ENCODE results near the gene MMP2.

Gene MMP2

DNA sequence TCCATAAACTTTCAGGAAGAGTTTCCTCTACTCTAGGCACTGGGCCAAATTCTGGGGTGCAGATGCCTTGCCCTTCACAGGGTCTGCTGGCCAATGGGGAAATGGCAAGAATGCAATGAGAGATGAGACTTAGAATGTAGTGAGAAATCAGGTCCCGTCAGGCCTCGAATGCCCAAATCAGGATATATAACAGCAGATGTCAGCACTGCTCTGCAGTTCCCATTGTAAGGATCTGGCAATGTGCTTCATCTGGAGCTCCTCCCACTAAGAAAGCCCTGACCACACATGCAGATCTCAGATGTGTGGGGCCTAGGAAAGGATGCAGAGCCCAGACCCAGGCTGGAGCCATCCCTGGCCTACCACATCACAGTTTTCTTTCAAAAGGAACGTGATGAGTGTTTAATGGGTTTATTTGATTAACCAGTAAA lies 16.0 kb downstream of the MMP2 start:
- TF ChIP-seq GATA1 (IDR thresholded peaks at IDR 0.05; ENCODE audit: low read depth, low read length): no peak
- no peak for TF ChIP-seq POLR2A (IDR thresholded peaks at IDR 0.05; ENCODE audit: low read length)
- peak; percentile 2 to 10 for DNase-seq

DNA sequence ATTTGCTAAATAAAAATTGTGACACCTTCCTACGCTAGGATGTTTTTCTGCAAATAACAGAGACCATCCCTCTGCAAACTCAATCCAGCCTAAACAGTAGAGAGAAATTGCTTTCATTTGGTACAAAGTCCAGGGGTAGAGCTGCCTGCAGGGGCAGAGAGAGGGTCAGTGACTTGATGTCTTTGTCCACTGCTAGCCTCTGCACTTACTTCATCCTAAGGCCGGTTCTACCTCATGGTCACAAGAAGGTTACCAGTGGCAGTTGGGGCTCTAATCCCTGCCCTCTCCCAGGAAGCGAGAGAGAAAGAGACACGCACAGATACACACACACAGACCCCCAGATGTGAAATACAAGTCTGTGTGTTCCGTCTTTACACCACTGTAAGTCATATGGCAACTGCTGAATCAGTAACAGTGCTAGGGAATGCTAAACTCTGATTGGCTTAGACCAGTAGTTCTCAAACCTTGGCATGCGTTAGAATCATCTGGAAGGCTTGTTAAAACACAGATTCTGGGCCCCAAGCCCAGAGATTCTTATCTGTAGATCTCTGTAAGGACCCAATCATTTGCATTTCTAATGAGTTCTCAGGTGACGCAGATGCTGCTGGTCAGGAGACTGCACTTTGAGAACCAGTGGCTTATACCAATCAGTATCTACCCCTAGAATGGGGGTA lies 16.8 kb downstream of the MMP2 start:
- DNase-seq: no peak
- no peak for TF ChIP-seq POLR2A (IDR thresholded peaks at IDR 0.05; ENCODE audit: low read length)
- no peak for TF ChIP-seq GATA1 (IDR thresholded peaks at IDR 0.05; ENCODE audit: low read depth, low read length)

DNA sequence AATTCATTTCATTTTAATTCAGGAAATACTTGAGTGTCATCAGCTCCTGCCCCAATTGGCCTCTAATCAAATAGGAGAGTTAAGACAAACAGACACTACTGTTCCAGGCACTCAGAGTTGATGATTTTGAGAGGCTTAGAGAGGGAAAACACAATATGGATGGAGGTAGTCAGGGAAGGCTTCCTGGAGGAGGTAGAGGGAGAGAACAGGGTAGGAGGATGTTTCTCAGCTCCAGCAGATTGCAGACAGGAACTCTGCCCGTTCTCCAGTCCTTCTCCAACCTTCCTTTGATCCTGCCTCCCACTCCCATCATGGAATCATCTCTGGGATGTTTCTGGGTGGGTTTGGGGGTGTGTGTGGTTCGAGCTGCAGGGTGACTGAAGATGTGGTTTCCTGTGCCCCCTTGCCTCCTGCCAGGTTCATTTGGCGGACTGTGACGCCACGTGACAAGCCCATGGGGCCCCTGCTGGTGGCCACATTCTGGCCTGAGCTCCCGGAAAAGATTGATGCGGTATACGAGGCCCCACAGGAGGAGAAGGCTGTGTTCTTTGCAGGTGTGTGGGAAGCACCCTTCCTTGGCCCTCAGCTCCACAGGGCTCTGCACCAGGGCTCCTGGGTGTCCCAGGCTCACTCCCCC lies 17.6 kb downstream of the MMP2 start:
- no peak for DNase-seq
- TF ChIP-seq POLR2A (IDR thresholded peaks at IDR 0.05; ENCODE audit: low read length): no peak
- TF ChIP-seq GATA1 (IDR thresholded peaks at IDR 0.05; ENCODE audit: low read depth, low read length): no peak

DNA sequence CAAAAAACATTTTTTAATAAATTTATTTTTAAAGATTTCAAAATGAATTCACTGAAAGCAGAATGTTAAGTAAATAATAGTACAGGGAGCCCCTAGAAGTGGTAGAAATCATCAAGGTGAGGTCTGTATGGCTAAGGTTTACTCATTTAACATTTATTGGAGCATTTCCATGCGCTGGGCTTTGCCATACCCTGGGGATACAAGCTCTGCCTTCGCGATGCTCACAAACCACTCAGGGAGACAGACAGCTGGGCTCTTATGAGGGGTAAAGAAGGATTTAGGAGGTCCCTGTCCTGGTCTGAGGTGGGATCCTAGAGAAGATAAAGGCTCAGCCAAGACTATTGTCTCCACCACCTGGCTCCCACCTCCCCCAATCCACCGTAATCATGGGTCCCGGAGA lies 18.6 kb downstream of the MMP2 start:
- TF ChIP-seq POLR2A (IDR thresholded peaks at IDR 0.05; ENCODE audit: low read length) (no peak), GATA1 (IDR thresholded peaks at IDR 0.05; ENCODE audit: low read depth, low read length) (no peak)
- DNase-seq: no peak

DNA sequence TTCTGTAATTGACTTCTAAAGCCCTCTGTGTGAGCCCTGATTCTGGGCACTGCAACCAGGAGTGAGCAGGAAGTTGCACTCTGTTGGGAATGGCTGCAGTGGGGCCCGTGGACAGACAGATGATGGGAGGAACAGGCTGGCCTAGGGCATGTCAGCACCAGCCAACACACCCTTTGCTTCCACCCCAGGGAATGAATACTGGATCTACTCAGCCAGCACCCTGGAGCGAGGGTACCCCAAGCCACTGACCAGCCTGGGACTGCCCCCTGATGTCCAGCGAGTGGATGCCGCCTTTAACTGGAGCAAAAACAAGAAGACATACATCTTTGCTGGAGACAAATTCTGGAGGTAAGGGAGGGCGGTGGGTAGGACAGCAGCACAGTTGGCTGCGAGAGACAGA lies 19.1 kb downstream of the MMP2 start:
- no peak for DNase-seq
- no peak for TF ChIP-seq GATA1 (IDR thresholded peaks at IDR 0.05; ENCODE audit: low read depth, low read length)
- TF ChIP-seq POLR2A (IDR thresholded peaks at IDR 0.05; ENCODE audit: low read length): no peak

DNA sequence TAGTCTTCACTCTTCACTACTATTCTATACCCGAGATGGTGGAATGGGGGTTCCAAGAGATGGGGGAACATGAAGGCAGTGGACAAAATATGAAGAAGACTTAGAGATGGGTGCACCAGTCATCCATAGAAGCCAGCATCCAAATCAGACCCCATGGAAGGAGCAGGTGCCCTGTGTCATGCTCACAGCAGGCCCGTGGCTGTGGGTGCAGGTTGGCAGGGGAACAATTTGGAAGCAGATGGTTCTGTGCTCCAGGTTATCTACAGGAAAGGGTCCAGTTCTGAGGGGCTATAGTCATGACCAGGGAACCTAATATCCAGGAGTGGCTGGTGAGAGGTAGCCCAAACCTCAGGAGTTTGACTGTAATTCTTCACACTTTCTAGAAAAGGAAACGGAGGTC lies 20.3 kb downstream of the MMP2 start:
- no peak for DNase-seq
- TF ChIP-seq POLR2A (IDR thresholded peaks at IDR 0.05; ENCODE audit: low read length) (no peak), GATA1 (IDR thresholded peaks at IDR 0.05; ENCODE audit: low read depth, low read length) (no peak)

DNA sequence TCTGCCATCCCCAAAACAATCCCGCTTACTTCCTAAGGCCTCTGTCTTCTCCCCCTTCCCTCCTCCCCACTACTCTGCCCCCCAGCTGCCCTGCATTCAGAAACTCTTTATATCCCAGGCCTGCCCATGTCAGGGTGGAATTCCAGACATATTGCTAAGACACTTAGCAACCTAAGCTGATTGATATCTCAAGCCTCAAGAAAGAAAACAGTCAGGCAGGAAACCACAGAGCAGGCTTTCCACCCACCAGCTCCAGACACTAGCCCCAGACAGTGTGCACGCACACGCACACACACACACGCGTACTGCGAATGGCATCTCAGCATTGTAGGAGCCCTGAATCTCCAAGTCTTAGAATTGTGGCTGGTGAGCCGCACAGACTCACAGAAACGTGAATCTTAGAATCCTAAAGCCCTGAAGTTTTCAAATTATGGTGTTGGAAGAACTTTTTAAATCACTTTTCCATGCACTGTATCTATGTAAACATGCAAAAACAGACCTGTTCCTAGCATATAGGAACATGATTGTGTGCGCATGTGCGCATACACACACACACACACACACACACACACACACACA lies 21.0 kb downstream of the MMP2 start:
- TF ChIP-seq POLR2A (IDR thresholded peaks at IDR 0.05; ENCODE audit: low read length) (no peak), GATA1 (IDR thresholded peaks at IDR 0.05; ENCODE audit: low read depth, low read length) (no peak)
- peak in 1 of 2 experiments; percentile 5 for DNase-seq

DNA sequence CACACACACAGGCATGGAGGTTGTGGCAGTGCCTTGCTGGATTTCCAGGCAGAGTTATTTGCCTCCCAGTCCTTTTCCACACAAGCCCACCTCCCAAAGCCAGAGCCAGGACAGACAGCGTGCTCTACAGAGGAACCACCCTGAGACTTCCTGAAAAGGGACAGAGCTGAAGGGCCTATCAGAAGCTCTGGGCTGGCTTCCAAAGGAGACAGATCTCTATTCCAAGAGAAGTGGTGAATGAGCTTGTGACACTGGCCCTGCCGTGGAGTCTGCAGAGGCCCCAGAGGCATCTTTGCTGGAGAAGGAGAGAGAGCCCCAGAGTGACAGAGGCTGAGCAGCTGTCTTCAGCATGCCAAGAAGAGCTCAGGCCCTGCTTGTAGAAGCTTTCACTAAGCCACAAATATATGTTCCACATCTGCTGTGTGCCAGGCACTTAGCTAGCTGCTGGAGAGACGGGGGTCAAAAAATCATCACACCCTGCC lies 21.6 kb downstream of the MMP2 start:
- peak; percentile 5 to 11 for DNase-seq

DNA sequence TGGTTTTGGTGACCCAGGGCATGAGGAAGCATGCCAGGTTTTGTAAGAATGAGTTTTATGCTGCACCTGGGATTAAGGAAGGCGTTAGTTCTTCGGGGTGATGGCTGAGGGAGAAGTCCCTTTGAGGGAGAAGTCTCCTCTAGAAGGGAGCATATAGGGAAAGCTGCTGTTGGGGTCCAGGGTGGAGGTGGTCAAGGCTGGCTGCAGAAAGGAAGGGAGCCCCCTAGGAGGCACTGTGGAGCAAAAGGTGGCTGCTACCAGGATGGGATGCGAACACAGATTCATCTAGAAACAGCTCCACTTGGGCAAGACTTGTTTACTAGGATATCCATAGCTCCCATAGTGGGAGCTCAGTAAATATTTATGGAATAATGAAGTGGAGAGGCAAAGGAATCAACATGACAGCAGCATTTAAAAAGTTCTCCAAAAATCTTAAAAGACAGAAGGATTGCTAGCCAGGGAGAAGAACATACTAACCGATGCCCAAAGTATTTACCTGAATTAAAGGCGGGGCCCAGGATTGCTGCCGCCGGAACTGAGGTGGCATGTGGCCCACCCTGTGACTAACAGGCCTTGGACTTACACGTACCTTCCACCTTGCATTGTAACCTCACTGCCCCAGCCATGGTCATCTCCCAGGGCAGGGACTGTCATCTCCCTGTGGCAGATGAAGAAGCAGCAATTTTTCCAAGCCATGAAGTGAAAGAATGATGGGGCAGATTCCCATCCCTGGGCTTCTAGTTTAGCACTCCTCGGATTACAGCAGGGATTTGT lies 22.7 kb downstream of the MMP2 start:
- peak in 1 of 2 experiments; percentile 2 for DNase-seq
- TF ChIP-seq POLR2A (IDR thresholded peaks at IDR 0.05; ENCODE audit: low read length): no peak
- TF ChIP-seq GATA1 (IDR thresholded peaks at IDR 0.05; ENCODE audit: low read depth, low read length): no peak

More for the DNA sequence above, 21.6 kb downstream of the MMP2 start:
- TF ChIP-seq GATA1 (IDR thresholded peaks at IDR 0.05; ENCODE audit: low read depth, low read length) (no peak), POLR2A (IDR thresholded peaks at IDR 0.05; ENCODE audit: low read length) (no peak)

DNA sequence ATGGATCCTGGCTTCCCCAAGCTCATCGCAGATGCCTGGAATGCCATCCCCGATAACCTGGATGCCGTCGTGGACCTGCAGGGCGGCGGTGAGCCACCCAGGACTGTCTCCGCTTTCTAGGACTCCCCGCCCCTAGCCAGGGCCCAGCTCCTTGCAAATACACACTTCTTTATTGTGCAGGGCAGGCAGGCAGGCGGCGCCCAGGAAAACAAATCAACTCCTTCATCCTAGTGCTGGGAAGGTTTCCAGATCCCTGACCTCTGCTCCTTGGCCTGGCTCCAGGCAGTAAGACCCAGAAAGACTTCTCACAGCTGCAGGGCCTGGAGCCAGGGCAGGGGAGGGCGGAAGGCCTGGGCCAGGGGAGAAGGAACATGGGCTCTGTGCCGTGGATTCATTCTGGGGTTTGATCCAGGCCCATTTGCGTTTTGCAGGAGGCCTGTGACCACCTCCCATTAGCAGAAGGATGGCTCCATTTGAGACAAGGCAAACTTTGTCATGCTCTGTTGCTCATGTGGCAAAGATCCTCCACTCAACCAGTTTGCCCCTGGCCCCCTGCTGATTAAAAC lies 23.9 kb downstream of the MMP2 start:
- no peak for TF ChIP-seq GATA1 (IDR thresholded peaks at IDR 0.05; ENCODE audit: low read depth, low read length)
- TF ChIP-seq POLR2A (IDR thresholded peaks at IDR 0.05; ENCODE audit: low read length): no peak
- no peak for DNase-seq

DNA sequence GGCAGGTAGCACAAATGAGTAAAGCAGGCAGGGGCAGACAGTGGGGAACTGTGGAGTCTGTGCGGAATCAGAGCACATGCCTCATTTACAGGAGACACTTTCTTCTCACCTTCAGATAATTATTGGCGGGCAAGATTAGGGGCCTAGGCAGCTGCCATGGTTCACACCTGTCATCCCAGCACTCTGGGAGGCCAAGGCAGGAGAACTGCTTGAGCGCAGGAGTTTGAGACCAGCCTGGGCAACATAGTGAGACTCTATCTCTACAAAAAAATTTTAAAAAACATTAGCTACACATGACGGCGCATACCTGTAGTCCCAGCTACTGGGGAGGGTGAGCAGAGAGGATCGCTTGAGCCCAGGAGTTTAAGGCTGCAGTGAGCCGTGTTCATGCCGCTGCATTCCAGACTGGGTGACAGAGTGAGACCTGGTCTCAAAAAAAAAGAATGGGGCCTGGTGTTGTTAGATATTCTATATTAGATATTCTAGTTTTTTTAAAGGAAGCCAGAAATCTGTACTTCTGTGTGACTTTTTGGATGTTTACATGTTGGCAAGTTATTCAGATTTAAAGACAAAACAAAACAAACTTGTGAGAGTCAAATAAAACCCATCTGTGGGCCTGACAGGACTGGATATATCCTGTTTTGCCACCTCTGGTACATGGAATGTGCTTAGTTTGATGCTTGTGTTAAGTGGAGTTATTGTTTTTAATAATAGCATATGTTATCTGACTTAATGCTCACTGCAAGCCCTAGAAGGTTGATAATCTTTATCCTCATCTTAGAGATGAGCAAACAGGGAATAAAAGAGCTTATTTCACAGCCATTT lies 24.9 kb downstream of the MMP2 start:
- no peak for DNase-seq
- TF ChIP-seq GATA1 (IDR thresholded peaks at IDR 0.05; ENCODE audit: low read depth, low read length): no peak

DNA sequence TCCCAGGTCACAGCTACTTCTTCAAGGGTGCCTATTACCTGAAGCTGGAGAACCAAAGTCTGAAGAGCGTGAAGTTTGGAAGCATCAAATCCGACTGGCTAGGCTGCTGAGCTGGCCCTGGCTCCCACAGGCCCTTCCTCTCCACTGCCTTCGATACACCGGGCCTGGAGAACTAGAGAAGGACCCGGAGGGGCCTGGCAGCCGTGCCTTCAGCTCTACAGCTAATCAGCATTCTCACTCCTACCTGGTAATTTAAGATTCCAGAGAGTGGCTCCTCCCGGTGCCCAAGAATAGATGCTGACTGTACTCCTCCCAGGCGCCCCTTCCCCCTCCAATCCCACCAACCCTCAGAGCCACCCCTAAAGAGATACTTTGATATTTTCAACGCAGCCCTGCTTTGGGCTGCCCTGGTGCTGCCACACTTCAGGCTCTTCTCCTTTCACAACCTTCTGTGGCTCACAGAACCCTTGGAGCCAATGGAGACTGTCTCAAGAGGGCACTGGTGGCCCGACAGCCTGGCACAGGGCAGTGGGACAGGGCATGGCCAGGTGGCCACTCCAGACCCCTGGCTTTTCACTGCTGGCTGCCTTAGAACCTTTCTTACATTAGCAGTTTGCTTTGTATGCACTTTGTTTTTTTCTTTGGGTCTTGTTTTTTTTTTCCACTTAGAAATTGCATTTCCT lies 26.5 kb downstream of the MMP2 start:
- no peak for DNase-seq
- no peak for TF ChIP-seq GATA1 (IDR thresholded peaks at IDR 0.05; ENCODE audit: low read depth, low read length)

DNA sequence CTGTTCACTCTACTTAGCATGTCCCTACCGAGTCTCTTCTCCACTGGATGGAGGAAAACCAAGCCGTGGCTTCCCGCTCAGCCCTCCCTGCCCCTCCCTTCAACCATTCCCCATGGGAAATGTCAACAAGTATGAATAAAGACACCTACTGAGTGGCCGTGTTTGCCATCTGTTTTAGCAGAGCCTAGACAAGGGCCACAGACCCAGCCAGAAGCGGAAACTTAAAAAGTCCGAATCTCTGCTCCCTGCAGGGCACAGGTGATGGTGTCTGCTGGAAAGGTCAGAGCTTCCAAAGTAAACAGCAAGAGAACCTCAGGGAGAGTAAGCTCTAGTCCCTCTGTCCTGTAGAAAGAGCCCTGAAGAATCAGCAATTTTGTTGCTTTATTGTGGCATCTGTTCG lies 27.1 kb downstream of the MMP2 start:
- DNase-seq: no peak
- TF ChIP-seq POLR2A (IDR thresholded peaks at IDR 0.05; ENCODE audit: low read length) (no peak), GATA1 (IDR thresholded peaks at IDR 0.05; ENCODE audit: low read depth, low read length) (no peak)
